HG03558 (cell line): ENCODE measurements around the gene TPPP.

Experiments
- ATAC-seq: cut with Tn5 transposase; IDR thresholded peaks from one replicate; pipeline ENCODE4 v1.9.1; 2021; ENCODE audit warnings: moderate number of reproducible peaks; ENCODE audit not compliant: unreplicated experiment; ENCODE audit errors: extremely low read depth

Gene TPPP

DNA sequence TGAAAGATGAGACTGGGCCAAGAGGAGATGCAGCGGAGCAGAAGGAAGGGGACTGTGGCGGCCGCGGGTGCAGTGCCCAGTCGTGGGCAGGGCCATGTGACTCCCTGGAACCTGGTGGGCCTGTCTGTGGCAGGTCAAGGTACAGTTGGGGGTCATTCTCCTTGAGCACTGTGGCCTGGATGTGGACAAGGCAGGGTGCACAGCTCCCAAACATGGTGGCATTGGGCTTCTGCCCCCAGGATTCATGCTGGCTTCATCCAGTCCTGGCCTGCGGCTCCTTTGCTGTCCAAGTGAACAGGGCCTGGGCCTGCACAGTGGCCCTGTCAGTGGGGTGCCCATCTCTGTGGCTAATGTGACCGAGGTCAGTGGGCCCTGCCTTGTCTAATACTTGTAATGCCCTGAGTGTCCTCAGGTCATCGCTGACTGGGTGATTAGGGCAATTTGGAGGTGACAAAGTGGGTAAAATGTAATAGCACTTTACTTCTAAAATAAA is 41.1 kb downstream of the TPPP start:
- ATAC-seq, result no peak

DNA sequence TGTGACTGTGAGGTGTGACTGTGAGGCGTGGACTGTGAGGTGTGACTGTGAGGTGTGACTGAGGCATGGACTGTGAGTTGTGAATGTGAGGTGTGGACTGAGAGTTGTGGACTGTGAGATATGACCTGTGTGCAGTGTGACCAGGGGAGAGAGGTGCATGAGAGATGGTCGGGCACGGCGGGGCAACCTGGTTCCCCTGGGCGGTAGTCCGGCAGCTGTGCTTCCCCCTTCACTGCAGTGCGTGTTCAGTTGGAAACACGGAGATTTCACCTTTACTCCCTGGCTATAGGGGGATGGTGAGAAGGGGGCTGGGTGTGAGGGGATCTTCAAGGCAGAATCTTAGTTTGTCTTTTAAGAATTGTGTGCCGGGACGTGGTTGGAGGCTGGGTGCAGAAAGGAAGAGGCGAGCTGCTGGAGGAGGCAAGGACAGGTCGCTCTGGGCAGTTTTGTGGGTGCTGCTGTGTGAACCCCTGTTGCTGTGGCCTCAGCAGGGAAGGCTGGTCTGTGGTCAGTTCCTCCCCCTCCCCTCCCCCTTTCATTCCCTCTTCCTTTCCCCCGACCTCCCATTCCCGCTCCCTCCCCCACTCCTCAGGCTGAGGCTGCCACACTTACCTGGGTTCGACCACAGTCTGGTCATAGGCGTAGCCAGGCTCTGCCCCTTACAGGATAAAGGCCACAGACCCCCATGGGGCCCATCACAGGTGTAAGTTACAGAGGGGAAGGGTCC is 41.7 kb downstream of the TPPP start:
- ATAC-seq, result no peak

- no peak for ATAC-seq
These were observed 45.4 kb downstream of the TPPP start for GRCh38 chr5:647727-648126.

- ATAC-seq, result no peak
These were observed 45.8 kb downstream of the TPPP start for GRCh38 chr5:647311-647710.

- ATAC-seq, result no peak
These were observed 46.6 kb downstream of the TPPP start for GRCh38 chr5:646396-647201.

GRCh38 chr5:645421-645820 is 47.7 kb downstream of the TPPP start:
- ATAC-seq, result no peak

GRCh38 chr5:644971-645370 is 48.2 kb downstream of the TPPP start:
- no peak for ATAC-seq

GRCh38 chr5:644509-644908 is 48.6 kb downstream of the TPPP start:
- no peak for ATAC-seq

- peak; percentile 60 for ATAC-seq
These were observed 49.3 kb downstream of the TPPP start for GRCh38 chr5:643811-644271.

- no peak for ATAC-seq
These were observed 49.8 kb downstream of the TPPP start for GRCh38 chr5:643351-643801.

DNA sequence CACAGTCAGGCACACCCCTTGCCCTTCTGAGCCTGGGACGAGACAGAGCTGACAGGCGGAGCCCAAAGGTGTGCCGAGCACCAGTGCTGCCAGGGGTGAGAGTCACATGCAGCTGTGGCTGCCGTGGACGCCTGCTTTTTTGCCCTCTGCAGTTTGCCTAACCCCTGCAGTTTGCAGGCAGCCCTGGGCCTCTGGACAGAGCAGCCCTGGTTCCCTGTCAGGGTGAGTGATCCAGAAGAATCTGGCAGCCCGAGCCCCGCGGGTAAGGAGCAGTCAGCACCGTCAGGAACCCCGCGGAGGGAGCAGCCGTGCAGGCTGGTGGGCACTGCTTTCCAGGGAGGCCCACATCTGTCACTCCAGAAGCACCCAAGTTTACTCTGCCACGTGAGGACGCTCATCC is 50.7 kb downstream of the TPPP start:
- ATAC-seq, result no peak

DNA sequence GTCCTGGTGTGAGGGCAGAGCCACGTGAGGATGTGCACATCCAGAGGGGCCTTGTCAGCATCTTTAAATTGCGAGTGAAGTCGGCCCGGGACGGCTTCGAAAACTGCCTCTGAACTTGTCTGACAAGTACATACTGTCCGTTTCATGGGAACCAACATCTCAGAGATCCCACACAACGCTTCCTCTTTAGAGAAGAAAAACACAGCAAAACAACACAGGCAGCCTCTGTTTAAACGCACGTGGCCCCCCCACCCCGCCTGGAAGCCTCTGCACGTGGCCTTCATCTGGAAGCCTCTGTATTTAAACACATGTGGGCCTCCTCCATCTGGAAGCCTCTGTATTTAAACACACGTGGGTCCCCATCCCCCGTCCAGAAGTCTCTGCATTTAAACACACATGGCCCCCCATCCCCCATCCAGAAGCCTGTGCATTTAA is 51.8 kb downstream of the TPPP start:
- ATAC-seq, result no peak

DNA sequence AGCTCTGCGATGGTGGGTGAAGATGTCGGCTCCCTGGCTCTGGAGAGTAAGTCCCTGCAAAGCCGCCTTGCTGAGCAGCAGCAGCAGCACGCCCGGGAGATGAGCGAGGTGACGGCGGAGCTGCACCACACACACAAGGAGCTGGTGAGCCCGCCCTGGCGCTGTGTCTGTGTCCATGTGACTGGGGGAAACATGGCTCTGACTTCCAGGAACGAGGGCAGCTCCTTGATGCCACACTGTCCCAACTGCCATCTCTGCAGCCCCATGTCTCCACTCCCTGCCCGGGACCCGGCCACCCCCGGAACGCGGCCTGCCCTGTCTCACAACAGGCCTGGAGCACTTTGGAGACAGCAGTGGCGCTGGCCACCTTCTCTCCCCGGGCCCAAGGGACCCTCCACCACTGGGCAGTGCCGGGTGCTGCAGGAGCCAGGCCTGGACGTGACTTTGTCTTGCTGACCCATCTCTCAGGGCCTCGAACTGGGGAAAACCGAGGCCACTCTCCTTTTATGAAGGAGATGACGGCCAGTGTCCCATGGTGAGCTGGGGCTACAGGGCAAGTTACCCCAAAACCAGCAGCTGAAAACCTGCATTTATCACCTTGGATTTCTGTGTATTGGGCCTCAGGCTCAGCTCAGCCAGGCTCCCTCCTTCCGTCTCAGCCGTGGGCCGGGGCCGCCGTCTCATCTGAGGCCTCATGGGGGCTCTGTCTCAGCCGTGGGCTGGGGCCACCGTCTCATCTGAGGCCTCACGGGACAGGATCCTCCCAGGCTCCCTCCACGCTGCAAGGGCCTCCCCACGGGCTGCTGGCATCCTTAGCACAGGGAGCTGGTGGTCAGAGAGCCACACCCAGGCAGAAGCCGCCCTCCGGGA is 52.5 kb downstream of the TPPP start:
- ATAC-seq, result no peak

- ATAC-seq, result no peak
These were observed 53.5 kb downstream of the TPPP start for GRCh38 chr5:639584-640213.

DNA sequence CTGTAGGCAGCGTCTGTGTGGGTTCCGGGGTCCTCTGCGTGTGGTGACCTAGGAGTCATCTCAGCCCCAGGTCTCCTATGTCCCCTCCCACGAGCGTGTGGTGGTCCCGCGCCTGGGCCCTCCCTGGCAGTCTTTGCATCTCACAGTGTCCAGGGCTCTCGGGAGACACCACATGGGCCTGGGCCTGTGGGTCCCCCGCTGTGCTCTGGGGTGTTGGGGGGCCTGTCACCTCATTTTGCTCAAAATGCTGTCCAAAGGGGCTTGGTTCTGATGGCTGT is 54.0 kb downstream of the TPPP start:
- no peak for ATAC-seq

DNA sequence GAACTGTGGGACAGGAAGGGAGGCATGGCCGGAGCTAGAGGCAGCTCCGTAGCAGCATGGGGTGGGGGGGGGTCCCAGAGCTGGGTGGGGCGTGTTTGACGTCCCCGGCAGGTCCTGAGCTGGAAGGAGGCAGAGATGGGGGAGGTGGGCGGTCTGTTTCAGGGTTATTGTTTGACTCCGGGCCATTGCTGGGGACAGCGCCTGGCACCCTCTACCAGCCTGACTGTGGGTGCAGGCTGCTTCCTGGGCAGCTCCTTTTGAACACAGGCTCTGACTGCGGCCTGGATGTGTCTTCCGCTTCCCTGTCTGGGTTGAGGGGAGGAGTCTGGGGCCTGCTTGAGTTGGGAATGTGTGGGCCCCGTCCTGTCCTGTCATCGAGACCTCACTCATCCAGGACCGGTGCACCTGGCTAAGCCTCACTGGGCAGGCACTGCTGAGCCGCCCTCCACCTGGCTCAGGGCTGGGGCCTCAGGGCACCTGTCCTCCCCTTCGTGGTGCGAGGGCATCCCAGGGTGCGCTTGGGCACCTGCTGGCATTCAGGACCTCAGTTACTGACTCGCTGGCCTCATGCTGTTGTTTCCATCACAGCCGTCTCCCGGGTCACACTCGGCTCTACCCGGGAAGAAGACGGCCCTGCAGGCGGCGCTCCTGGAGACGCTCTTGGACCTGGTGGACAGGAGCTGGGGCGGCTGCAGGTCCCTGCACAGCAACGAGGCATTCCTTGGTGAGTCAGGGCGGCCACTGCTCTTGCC is 54.5 kb downstream of the TPPP start:
- no peak for ATAC-seq

DNA sequence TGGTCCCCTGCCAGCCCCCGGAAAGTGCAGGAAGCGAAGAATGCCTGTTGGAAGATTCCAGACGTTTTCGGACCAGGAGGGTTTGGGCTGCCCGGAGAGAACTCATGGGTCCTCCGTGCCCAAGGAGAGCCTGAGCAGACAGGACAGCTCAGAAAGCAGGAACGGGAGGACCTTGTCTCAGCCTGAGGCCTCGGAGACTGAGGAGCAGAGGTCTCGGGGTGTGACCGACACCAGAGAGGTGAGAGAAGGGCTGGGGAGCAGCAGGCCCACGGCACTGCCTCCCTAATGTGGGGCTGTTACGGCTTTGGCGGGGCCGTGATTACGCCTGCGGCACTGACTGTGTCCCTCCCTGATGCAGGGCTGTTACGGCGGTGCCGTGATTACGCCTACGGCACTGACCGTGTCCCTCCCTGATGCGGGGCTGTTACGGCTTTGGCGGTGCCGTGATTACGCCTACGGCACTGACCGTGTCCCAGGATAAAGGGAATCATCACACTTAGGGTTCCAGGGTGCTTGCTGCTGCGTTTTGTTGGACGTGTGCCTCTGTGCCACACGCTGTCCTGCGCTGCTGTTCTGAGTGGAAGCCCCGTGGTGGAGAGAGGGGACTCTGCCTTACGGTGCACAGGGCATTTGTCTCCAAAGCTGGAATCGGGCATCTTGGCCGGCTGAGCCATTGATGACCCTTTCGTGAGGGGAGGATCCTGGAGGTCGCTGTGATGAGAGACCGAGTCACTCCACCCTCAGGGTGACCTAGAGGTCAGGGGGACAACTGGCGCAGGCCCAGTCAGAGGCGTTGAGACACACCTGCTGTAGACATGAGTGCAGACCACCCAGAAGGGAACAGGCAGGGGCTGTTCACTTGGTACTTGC is 55.3 kb downstream of the TPPP start:
- no peak for ATAC-seq

- no peak for ATAC-seq
These were observed 56.2 kb downstream of the TPPP start for GRCh38 chr5:636951-637350.
